HepG2 (cell line): ENCODE data around the gene DUS2. TPM values are rescaled to one million over a fixed set of nuclear protein-coding genes. Genes with fewer than 3 reads are reported as not detected.
A peak's percentile ranks its signal among the peaks of the same experiment; 100 is the strongest.

Source experiments
- GTF3A ChIP-seq: sonication (generic); formaldehyde crosslinking; conservative IDR thresholded peaks from 2 replicates; pipeline ENCODE4 v1.4.0; 2020; ENCODE audit warnings: mild to moderate bottlenecking, missing genetic modification reagents
- HMG20A ChIP-seq: IDR thresholded peaks from 2 replicates; pipeline ENCODE4 v1.6.1; 2016; ENCODE audit warnings: borderline replicate concordance
- HOXD1 ChIP-seq: sonication (generic); formaldehyde crosslinking; IDR thresholded peaks from 2 replicates; pipeline ENCODE4 v1.5.0; 2020; ENCODE audit warnings: missing genetic modification reagents
- NFIB ChIP-seq: sonication (generic); formaldehyde crosslinking; IDR thresholded peaks from 2 replicates; pipeline ENCODE4 v1.9.0; 2021; ENCODE audit warnings: missing genetic modification reagents, mild to moderate bottlenecking, borderline replicate concordance
- NRL ChIP-seq: sonication (generic); formaldehyde crosslinking; IDR thresholded peaks from 2 replicates; pipeline ENCODE4 v1.5.0; 2020; ENCODE audit warnings: missing genetic modification reagents, mild to moderate bottlenecking, moderate library complexity, borderline replicate concordance
- SMYD3 ChIP-seq: sonication (generic); formaldehyde crosslinking; IDR thresholded peaks from 2 replicates; pipeline ENCODE4 v1.8.1; 2023; ENCODE audit warnings: mild to moderate bottlenecking, missing genetic modification reagents
- TERF1 ChIP-seq: sonication (generic); formaldehyde crosslinking; IDR thresholded peaks from 2 replicates; pipeline ENCODE4 v1.8.0; 2022; ENCODE audit warnings: mild to moderate bottlenecking, missing genetic modification reagents, moderate library complexity
- ZNF280B ChIP-seq: sonication (generic); formaldehyde crosslinking; IDR thresholded peaks from 2 replicates; pipeline ENCODE4 v1.5.0; 2020; ENCODE audit warnings: missing genetic modification reagents, mild to moderate bottlenecking, borderline replicate concordance
- ZNF496 ChIP-seq: sonication (generic); formaldehyde crosslinking; IDR thresholded peaks from 2 replicates; pipeline ENCODE4 v1.8.1; 2023; ENCODE audit warnings: mild to moderate bottlenecking, moderate library complexity, missing genetic modification reagents; ENCODE audit not compliant: insufficient replicate concordance
- ZNF570 ChIP-seq: sonication (generic); formaldehyde crosslinking; IDR thresholded peaks from 2 replicates; pipeline ENCODE4 v1.4.0; 2020; ENCODE audit warnings: mild to moderate bottlenecking, missing genetic modification reagents, borderline replicate concordance
- ZNF709 ChIP-seq: sonication (generic); formaldehyde crosslinking; IDR thresholded peaks from 2 replicates; pipeline ENCODE4 v1.5.0; 2020; ENCODE audit warnings: mild to moderate bottlenecking, missing genetic modification reagents
- ZNF850 ChIP-seq: sonication (generic); formaldehyde crosslinking; conservative IDR thresholded peaks from 2 replicates; pipeline ENCODE4 v1.9.0; 2021; ENCODE audit warnings: mild to moderate bottlenecking, missing genetic modification reagents
- ZNF883 ChIP-seq: sonication (generic); formaldehyde crosslinking; IDR thresholded peaks from 2 replicates; pipeline ENCODE4 v1.5.1; 2020; ENCODE audit warnings: mild to moderate bottlenecking, missing genetic modification reagents; ENCODE audit errors: not compliant biosample characterization
- polyA plus RNA-seq, 8 experiments: library from polyadenylated mRNA; depleted of rRNA in 3 of 8; stranded (reverse) in 7 of 8; unstranded in 1 of 8; fragments of >200 nt; fragmentation: Illumina TruSeq in 4 of 8; extraction: Trizol in 4 of 8; gene quantifications; 2 replicates each; pipeline versions ENCODE4 v1.2.1 to v1.2.3, GENCODE V29; 2011 to 2016; ENCODE audit warnings: low read depth in 4 of 8, missing spikeins in 1 of 8, mixed read lengths in 1 of 8; ENCODE audit not compliant: insufficient read depth in 1 of 8
- total RNA-seq, 5 experiments: library from RNA; depleted of rRNA; stranded (reverse); fragments of >200 nt; fragmentation: Illumina TruSeq; extraction: Trizol; gene quantifications; 2 replicates each; pipeline ENCODE4 v1.2.3, GENCODE V29; 2016; ENCODE audit warnings: low read depth in 1 of 5
- TF ChIP-seq, protein P1 (sequence below): sonication (generic); formaldehyde crosslinking; IDR thresholded peaks from 2 replicates; pipeline ENCODE4 v1.8.1; 2022; ENCODE audit warnings: low read depth, mild to moderate bottlenecking, missing genetic modification reagents
- TF ChIP-seq, protein P2 (sequence below), 2 experiments: IDR thresholded peaks; 2 replicates each; pipeline ENCODE4 v1.6.1; 2011 to 2012; ENCODE audit warnings: low read length in 2 of 2, borderline replicate concordance in 1 of 2, low read depth in 1 of 2, mild to moderate bottlenecking in 1 of 2, moderate library complexity in 1 of 2
- TF ChIP-seq, protein P3 (sequence below): sonication (generic); formaldehyde crosslinking; IDR thresholded peaks from 2 replicates; pipeline ENCODE4 v1.8.0; 2022; ENCODE audit warnings: mild to moderate bottlenecking, missing genetic modification reagents; ENCODE audit not compliant: insufficient replicate concordance

DUS2 gene
- total and polyA plus RNA-seq, 2 of the 13 experiments (the other 11 are each of a cell fraction or from before 2014, with no cell fraction given) = 17.8 to 25.1 TPM

- TF ChIP-seq ZNF280B (CRISPR knock-in tag) = no peak
- peak; percentile 84; the same call in 1 of the 2 replicates for TF ChIP-seq GTF3A
- no peak for TF ChIP-seq ZNF570
- 0 out of 2 replicates have a peak, but pooled peaks have one; percentile 16 for TF ChIP-seq ZNF850 (CRISPR knock-in tag)
- no peak for TF ChIP-seq NFIB (CRISPR knock-in tag)
- peak; percentile 51; the same call in 1 of the 2 replicates for TF ChIP-seq ZNF709 (CRISPR knock-in tag)
- TF ChIP-seq, protein P1, sequence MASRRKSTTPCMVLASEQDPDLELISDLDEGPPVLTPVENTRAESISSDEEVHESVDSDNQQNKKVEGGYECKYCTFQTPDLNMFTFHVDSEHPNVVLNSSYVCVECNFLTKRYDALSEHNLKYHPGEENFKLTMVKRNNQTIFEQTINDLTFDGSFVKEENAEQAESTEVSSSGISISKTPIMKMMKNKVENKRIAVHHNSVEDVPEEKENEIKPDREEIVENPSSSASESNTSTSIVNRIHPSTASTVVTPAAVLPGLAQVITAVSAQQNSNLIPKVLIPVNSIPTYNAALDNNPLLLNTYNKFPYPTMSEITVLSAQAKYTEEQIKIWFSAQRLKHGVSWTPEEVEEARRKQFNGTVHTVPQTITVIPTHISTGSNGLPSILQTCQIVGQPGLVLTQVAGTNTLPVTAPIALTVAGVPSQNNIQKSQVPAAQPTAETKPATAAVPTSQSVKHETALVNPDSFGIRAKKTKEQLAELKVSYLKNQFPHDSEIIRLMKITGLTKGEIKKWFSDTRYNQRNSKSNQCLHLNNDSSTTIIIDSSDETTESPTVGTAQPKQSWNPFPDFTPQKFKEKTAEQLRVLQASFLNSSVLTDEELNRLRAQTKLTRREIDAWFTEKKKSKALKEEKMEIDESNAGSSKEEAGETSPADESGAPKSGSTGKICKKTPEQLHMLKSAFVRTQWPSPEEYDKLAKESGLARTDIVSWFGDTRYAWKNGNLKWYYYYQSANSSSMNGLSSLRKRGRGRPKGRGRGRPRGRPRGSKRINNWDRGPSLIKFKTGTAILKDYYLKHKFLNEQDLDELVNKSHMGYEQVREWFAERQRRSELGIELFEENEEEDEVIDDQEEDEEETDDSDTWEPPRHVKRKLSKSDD (CRISPR knock-in tag) = no peak
- TF ChIP-seq, protein P2, sequence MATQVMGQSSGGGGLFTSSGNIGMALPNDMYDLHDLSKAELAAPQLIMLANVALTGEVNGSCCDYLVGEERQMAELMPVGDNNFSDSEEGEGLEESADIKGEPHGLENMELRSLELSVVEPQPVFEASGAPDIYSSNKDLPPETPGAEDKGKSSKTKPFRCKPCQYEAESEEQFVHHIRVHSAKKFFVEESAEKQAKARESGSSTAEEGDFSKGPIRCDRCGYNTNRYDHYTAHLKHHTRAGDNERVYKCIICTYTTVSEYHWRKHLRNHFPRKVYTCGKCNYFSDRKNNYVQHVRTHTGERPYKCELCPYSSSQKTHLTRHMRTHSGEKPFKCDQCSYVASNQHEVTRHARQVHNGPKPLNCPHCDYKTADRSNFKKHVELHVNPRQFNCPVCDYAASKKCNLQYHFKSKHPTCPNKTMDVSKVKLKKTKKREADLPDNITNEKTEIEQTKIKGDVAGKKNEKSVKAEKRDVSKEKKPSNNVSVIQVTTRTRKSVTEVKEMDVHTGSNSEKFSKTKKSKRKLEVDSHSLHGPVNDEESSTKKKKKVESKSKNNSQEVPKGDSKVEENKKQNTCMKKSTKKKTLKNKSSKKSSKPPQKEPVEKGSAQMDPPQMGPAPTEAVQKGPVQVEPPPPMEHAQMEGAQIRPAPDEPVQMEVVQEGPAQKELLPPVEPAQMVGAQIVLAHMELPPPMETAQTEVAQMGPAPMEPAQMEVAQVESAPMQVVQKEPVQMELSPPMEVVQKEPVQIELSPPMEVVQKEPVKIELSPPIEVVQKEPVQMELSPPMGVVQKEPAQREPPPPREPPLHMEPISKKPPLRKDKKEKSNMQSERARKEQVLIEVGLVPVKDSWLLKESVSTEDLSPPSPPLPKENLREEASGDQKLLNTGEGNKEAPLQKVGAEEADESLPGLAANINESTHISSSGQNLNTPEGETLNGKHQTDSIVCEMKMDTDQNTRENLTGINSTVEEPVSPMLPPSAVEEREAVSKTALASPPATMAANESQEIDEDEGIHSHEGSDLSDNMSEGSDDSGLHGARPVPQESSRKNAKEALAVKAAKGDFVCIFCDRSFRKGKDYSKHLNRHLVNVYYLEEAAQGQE (IDR thresholded peaks at IDR 0.05; ENCODE audit: borderline replicate concordance in 1 of 2, low read depth in 1 of 2, low read length in 2 of 2) = peak in 1 of 2 experiments; percentile 28; a peak in 1 of 4 replicates
- no peak for TF ChIP-seq ZNF496 (CRISPR knock-in tag)
- TF ChIP-seq TERF1 (CRISPR knock-in tag) = no peak
- TF ChIP-seq ZNF883 (CRISPR knock-in tag) = peak; percentile 69
- TF ChIP-seq HMG20A (CRISPR knock-in tag) = peak; percentile 41; the same call in 1 of the 2 replicates
- peak; percentile 82; the same call in 1 of the 2 replicates for TF ChIP-seq NRL (CRISPR knock-in tag)
- peak; percentile 90 for TF ChIP-seq HOXD1
- TF ChIP-seq, protein P3, sequence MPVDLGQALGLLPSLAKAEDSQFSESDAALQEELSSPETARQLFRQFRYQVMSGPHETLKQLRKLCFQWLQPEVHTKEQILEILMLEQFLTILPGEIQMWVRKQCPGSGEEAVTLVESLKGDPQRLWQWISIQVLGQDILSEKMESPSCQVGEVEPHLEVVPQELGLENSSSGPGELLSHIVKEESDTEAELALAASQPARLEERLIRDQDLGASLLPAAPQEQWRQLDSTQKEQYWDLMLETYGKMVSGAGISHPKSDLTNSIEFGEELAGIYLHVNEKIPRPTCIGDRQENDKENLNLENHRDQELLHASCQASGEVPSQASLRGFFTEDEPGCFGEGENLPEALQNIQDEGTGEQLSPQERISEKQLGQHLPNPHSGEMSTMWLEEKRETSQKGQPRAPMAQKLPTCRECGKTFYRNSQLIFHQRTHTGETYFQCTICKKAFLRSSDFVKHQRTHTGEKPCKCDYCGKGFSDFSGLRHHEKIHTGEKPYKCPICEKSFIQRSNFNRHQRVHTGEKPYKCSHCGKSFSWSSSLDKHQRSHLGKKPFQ (CRISPR knock-in tag) = peak; percentile 44
- no peak for TF ChIP-seq SMYD3 (CRISPR knock-in tag)
Observed at GRCh38 chr16:67993207-67994039, 29.7 kb upstream of the DUS2 start (continued).
